ENCODE data around the gene IL25. TPM values are rescaled to one million over a fixed set of nuclear protein-coding genes. Genes with fewer than 3 reads are reported as not detected.
A peak's percentile ranks its signal among the peaks of the same experiment; 100 is the strongest.

Gene IL25
- total RNA-seq, 2 donors from 2014 or later = not detected

DNA sequence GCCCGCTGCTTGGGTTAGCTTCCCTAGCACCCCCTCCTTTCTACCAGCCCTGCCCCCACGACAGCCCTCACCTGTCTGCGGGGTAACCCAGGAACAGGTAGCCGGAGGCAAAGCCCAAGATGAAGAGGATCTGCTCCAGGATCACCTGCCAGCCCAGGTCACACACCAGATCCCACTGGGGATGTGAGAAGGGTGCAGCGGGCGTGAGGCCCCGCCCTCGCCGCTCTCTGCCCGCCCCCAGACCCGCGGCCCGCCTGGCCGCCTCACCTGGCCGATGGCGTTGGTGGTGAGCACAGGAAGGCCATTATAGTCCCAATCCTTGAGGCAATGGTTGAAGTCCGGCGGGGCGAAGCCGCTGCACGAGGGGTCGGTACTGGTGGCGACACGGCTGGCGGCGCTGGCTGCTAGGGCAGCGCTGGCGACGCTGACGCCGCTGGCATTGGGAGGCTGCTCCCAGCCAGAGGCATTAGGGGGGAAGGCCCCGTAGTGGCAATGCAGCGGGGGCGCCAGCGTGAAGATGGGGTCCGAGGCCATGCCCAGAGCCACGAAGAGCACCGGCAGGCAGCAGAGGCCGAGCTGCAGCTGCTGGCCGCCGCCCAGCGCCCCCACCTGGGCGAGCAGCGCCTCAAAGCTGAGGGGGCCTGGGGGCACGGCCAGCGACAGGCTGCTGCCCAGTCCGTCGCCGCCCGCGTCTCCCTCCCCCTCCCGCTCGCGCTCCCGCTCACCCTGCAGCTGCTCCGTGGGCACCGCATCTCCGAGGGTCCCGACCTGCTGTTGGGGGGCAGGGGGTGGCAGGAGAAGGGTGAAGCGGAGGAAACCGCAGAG, 20.7 kb upstream of the IL25 start:
- ATAC-seq = peak; percentile 39 to 51
- no peak for DNase-seq
- intact Hi-C loops (cut with DNase I) = no loop called here

DNA sequence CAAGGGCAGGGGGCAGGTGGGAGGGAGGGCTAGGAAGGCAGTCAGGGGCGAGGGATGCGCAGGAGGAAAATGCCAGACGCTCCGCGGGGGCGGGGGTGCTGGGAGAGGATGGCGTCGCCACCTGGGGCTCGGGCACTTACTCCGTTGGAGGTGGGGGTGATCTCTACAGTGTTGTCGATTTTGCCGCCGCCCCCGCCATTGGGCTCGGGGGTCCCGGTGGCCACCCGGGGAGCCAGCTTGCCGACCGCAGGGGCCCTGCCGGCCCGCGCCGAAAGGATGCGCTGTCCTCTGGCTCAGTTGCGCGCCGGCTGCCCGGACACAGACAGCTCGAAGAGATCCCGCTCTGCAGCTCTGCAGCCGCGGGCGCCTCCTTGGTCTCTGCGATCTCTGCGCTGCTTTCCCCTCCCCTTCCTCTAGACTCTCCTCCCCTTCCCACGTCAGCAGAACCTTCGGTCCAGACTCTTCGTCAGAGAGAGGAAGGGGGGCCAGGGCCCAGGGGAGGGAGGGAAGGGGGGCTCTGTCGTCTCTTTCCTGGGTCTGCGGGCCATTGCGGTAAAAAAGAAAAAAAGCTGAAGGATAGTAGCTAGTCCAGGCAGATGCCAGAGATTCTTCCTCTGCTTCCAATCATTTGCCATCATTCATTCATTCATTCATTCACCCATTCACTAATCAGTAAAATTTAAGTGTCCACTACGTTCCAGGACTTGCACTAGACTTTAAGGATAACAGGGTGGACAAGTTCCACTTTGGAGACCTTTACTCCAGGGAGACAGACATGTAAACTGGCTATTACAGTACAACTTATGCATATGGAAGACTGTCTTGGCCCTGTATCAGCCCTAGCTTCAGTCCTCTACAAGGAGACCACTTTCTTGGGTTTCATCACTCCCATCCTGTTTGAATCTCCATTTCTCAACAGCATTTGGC, 19.8 kb upstream of the IL25 start, which contains the start of gene SLC22A17:
Gene SLC22A17, minus strand, starts transcription at position 382 of the 927 bp plus-strand sequence.
- ATAC-seq (peak; percentile 94 to 95), DNase-seq (peak; percentile 88)
- intact Hi-C loops (cut with DNase I) = no loop called here

DNA sequence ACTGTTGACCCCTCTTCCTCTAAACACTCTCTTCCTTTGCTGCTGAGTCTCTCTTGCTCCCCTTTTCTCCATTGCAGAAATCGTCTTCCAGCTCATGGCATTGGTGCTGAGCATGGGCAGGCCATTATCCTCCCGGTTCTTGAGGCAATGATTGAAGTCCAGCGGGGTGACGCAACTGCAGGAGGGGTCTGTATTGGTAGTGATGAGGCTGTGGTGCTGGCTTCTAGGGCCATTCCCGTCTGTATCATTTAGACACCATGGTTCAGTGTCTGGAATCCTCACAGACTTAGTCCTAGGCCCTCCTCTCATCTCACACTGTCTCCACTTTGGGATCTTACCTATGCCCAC, 19.2 kb upstream of the IL25 start:
- intact Hi-C loops (cut with DNase I) = no loop called here
- no peak for DNase-seq
- no peak for ATAC-seq

DNA sequence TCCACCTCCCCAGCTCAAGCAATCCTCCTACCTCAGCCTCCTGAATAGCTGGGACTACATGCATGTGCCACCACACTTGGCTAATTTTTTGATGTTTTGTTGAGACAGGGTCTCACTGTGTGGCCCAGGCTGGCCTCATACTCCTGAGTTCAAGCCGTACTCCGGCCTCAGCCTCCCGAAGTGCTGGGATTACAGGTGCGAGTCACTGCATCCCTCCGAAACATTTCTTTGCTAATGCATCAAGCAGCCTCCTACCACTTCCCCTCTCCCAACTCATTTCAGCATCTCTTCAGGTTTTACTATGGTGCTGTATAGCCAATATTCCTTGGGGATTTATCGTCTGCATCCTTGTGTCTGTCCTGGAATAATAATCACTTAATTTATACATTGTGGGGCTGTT, 17.6 kb upstream of the IL25 start:
- intact Hi-C loops (cut with DNase I) = no loop called here
- DNase-seq = no peak
- no peak for ATAC-seq

DNA sequence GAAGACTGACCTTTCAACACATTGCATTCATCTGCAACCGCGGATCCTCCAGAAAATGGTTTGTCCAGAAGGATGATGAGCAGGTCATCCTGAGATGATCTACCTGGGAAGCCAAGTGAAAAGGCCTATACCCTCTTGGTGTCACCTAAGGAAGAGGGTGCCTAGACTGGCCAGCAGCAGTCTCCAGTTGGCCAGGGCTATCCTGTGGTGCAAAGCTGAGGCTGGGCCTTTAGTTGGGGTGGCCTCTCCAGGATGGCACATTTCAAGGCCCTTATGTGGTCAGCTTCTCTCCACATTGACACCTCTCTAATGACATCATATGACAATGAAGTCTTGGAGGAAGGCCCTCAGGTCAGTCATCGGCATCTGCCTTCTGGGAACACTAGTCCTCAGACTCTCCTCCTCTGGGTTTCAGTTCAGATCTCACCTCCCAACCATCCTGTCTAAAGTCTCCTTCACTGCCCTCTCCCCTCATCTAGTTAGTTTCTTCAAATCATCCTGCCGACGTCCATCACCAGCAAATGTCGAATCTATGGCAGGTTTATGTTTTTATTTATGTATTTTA, 16.7 kb upstream of the IL25 start:
- ATAC-seq (no peak), DNase-seq (no peak)
- intact Hi-C loops (cut with DNase I) = no loop called here

DNA sequence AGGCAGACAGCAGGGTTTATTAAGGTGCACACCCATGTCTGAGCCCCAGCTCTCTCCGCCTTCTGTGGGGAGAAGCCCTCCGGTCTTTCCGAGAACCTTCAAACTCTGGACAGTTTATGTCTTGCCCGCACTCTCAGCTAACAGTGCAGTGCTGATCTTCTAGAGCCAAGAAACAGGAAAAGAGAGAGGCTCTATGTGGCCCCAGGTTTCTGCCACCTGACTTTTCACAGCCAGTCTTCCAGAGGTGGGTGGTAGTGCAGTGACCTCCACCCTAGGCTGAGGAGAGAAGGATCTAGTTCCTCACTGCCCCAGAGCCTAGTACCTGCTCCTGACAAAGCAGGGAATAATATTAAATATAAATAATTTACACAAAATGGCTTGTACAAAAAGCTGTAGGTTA, 15.9 kb upstream of the IL25 start:
- ATAC-seq (no peak), DNase-seq (no peak)
- intact Hi-C loops (cut with DNase I) = no loop called here

DNA sequence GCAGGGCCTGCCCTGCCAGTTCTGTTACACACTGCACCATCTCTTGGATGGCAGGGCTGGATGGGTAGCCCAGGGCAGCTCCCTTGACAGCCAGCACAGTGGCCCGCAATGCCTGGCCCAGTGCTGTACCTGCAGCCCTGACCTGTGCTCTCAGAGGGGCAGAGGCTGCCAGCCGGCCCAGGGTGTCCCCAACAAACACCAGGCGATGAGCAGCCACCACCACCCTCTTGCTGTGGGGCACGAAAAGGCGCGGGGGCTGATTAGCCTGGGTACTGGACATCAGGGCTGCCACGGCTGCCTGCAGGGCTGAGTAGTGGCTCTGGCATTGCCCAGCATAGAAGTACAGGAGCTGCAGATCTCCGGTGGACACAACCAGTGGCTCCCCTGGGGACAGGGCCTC, 15.3 kb upstream of the IL25 start:
- intact Hi-C loops (cut with DNase I) = no loop called here
- no peak for ATAC-seq
- no peak for DNase-seq

DNA sequence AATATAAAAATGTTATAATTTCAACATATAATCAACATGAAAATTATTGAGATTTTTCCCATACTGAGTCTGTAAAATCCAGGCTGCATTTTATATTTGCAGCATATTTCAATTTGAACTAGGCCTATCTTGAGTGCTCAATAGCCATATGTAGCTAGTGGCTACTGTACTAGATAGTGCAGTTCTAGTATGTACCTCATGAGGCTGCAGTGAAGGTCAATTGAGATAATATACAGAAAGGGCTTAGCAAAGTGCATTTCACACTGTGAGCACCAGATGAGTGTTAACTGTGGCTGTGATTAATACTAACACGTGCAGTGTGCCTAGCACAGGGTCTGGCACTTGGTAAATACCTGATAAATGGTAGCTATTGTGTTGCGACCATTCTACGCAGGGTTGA, 14.6 kb upstream of the IL25 start:
- no peak for DNase-seq
- no peak for ATAC-seq
- intact Hi-C loops (cut with DNase I) = no loop called here

DNA sequence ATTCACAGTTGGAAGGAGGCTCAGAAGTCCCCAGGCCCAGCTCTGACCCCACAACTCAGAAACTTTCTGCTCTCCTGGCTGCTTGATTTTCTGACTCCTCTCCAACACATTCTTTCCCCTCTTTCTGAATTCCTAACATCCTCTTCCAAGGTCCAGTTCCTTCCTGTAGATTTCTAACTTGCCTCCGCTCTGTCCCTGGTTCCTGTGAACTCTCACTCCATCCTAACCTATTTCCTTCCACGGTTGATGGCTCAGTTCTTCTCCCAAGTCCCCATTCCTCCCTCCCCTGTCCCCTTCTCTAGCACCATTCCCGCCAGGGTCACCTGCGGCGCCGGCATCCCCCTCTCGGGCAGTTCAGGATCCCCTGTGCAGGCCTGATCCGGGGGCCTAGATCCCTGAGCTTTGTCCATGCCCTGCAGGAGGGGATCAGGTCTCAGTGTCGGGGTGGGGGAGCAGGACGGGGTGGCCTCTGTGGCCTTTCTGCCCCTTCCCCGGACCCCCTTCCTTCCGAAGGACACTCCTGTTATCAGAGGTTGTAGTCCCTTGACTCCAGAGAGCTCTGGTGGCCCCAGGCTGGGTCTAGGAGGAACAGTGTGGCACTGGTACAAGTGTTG, 13.9 kb upstream of the IL25 start:
- ATAC-seq = no peak
- intact Hi-C loops (cut with DNase I) = no loop called here
- no peak for DNase-seq

DNA sequence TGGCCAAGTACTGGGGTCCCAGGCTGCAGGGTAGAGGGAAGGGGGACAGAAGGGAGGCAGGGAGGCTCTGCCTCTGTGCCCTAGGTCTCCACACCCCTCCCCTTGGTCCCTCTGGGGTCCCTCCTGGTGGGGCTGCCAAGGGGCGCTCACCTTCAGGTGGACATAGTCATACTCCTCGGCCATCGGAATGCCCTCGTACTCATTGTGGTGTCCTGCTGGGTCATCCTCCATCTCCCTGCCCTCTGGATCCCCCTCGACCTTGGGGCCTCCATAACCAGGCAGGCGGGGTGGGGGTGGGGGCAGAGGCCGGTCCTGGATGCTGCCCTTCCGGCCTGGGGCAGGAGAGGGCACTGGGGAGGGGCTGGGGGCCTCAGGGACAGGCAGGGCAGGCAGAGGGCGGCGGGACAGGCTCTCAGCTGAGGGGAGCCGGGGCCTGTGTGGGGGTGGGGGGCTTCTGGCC, 13.4 kb upstream of the IL25 start:
- DNase-seq (no peak), ATAC-seq (no peak)
- intact Hi-C loops (cut with DNase I) = no loop called here

DNA sequence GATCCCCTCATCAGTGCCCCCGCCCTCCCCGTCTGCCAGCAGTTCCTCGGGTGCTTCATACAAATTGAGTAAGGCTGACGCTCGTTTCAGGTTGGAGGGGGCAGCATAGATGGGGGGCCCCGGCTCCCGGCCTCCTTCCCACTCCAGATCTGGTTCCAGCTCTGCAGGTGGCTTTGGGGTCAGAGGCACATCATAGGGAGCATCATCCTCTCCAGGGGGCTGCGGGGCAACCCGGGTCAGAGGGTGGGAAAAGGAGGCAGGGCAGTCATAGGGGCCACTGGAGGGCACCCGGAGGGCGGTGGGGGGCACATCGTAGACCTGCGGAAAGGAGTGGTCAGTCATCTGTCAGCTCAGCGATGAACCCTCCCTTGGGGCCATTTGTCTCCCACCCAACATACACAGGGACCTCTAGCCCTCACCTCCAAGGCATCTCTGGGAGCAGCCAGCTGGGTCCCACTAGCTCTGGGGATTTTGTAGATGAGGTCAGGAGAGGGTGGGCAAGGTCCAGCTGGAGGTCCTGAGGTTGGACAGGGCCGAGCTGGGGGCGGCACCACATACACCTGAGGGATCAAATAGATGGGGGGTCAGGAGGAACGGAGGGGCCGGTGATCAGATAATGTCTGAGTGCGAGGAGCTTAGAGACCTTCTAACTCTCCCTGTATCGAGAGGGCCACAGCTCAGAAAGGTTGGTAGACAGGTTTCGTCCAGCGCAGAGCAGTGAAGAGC, 12.7 kb upstream of the IL25 start:
- ATAC-seq (no peak), DNase-seq (no peak)
- intact Hi-C loops (cut with DNase I) = loop anchor here in 1 of 2 donors (5.0 kb wide), 1 partner anchor 33 kb away; no protein-coding TSS in a partner anchor

DNA sequence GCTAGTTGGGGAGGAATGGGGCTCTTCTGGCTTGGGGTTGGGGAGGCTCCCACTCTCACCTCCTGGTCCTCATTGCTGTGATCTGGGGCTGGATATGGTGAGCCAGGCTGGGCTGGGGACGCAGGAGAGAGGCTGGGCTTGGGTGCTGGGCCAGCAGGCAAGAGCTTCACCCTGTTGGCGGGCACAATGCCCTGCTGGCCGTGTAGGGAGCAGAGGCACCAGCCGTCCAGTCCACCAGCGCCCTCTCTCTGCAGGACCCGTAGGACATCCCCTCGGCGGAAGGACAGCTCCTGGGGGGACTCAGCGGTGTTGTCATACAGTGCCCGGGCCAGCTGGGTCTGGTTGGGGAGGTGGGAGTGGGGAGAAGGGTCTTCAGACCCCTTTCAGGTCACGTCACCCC, 12.1 kb upstream of the IL25 start:
- no peak for ATAC-seq
- intact Hi-C loops (cut with DNase I) = loop anchor here in 1 of 2 donors (5.0 kb wide), 1 partner anchor 33 kb away; no protein-coding TSS in a partner anchor
- no peak for DNase-seq

DNA sequence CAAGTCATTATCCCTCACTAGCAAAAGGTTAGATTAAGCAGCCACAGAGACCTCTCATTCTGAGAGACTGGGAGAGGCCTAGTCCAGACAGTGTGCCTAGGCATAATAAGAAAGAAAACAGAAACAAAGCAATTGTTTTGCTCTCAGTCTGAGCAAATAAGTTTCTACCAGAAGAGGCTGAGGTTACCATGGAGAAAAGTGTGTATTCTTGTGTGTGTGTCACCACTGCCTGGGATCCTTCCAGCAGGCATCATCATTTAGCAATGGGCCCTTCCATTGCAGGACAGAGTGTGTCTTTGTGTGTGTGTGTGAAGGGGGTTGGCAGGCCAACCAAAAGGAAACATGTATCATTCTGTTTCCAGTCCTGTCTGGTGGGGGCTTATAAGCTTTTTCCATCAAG, 11.3 kb upstream of the IL25 start:
- intact Hi-C loops (cut with DNase I) = loop anchor here in 1 of 2 donors (5.0 kb wide), 1 partner anchor 34 kb away; no protein-coding TSS in a partner anchor
- no peak for DNase-seq
- no peak for ATAC-seq

DNA sequence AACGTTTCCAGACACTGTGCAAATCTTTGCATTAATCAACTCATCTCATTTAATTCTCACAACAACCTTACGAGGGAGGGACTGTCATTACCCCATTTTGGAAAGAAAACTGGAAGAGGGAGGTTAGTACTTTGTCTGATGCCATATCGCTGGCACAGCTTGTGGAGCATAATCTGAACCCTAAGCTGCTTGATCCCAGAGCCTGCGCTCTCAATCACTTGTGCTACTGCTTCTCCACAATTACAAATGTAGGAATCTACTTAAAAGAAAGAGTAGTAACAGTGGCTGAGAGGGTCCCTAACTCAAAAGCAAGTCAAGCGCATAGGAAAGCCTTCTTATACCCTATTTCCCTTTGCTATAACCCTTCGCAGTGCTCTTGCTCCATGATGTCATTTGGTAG, 10.8 kb upstream of the IL25 start:
- intact Hi-C loops (cut with DNase I) = loop anchor here in 1 of 2 donors (5.0 kb wide), 1 partner anchor 34 kb away; no protein-coding TSS in a partner anchor
- no peak for DNase-seq
- ATAC-seq = no peak

DNA sequence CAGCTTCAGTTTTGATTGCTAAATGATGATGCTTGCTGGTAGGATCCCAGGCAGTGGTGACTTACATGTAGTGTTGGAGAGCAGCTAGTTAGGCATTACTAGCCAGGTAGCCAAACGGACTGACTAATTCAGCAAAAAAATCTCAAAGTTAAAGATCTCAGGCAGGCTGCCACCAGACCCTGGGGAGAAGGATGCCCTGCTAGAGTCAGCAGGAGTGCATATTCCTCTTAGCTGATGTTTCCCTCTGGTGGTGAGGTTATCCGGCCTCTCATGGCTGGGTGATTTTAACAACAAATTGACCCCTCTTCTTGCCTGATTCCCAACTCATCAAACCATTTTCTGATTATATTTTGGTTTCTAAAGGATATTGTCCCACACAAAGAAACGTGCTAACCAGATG, 10.4 kb upstream of the IL25 start:
- ATAC-seq (no peak), DNase-seq (no peak)
- intact Hi-C loops (cut with DNase I) = loop anchor here in 1 of 2 donors (5.0 kb wide), 1 partner anchor 35 kb away; no protein-coding TSS in a partner anchor

DNA sequence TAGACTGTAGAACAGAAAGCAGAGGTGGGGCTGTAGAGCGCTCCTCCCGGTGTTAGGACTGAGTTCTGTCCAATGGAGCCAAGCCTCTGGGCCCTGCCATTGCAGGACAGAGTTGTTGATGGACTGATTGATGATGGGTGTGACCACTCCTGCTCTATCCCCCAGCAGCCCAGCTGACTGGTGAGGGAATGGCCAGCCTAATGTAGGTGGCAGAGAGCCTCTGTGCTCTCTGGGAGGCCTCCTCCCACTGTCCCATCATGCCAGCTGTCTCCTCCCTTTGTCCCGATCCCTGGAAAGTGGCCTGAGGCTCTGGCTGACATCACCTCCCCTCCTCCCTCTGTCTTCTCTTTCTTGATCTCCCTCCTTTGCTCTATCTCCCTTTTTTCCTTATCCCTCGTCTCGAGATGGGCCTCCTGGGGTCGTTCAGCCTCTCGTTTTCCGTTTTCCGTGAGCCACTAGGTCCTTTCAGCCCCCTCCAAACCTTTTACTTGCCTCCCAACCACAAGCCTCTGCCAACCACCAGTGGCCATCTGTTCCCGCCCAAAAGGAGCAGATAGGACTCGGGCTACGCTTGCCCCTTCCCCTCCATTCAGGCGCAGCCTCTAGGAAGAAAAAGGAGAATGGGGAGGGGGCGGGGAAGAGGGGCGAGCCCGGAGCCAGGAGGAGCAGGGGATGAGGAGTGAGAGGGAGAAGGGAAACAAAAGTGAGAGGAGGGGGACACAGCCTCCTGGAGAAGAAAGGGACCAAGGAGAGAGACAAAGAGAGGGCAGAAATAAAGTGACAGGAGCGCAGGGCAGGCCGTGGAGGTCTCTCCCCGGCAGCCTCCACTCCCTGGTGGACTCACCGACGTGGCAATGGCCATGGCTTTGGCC, 8.2 kb upstream of the IL25 start:
- intact Hi-C loops (cut with DNase I) = loop anchor here in 1 of 2 donors (5.0 kb wide), 1 partner anchor 37 kb away; no protein-coding TSS in a partner anchor
- no peak for DNase-seq
- ATAC-seq = peak; percentile 7 to 41

DNA sequence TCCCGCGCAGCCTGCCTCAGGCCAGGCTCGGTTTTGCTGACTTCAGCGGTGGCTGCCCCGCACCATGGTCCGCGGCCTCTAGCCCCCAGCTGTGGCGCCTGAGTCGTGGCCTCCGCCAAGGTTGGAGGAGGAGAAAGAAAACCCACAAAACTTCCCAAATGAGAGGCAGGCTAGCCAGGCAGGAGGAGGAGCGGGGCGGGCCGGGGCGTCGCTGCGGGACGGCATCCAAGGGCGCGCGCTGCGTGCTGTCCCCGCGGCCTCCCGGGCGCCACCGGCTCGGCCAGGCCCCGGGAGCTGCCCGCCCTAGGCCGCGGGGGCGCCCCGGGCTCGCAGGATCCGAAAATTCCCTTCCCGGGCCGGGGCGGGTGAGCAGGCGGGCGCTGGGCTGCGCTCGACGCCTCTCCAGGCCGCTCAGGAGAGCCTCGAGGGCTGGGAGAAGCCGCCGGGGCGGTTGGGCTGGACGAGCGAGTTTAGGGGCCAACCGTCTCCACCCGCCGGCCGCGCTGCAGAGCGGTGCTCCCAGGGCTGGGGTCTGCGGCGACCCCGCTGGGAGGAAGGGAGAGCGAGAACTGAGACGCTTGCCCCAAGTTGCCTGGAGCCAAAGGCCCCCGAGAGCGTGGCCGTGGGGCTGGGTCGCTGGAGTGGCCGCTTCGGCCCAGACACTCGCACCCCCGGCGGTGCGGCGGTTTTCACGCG, 7.4 kb upstream of the IL25 start, which contains the start of gene EFS:
Gene EFS, minus strand, starts transcription at position 137 of the 696 bp plus-strand sequence. CDS start 147 bp downstream, outside the sequence.
- intact Hi-C loops (cut with DNase I) = no loop called here
- DNase-seq (no peak), ATAC-seq (peak; percentile 66 to 68)
